ENCODE results near the gene G3BP2.

Gene G3BP2

DNA sequence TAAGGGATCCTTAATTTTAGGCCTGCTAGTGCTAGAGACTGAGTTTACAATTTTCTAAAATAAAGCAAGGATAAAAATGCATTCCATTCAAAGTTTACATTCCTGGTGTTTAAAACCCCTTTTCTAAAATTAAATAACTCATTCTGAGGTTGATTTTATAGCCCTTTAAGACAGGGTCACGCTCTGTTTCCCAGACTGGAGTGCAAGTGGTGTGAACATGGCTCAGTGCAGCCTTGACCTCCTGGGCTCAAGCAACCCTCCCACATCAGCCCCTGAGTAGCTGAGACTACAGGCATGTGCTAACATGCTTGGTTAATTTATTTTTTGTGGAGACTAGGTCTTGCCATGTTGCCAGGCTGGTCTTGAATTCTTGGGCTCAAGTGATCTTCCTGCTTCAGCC is 36.0 kb downstream of the G3BP2 start:
- no peak for DNase-seq

DNA sequence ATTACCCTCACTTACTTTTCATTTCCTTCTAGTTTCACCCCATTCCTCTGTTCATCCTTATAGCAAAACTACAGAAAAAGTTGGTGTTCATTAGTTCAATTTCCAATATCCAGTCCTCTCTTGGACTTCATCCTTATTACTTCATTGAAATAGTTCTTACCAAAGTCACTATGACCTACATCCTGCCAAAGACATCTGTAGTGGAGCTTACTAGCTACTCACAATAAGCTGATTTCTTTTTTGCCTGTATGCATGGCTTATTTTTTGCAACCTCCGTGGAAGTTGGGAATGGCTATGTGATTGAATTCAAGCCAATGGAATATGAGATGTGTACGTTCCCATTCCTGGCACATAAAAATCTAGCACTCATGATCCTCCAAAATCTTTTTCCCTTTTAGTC is 38.3 kb downstream of the G3BP2 start:
- no peak for DNase-seq

DNA sequence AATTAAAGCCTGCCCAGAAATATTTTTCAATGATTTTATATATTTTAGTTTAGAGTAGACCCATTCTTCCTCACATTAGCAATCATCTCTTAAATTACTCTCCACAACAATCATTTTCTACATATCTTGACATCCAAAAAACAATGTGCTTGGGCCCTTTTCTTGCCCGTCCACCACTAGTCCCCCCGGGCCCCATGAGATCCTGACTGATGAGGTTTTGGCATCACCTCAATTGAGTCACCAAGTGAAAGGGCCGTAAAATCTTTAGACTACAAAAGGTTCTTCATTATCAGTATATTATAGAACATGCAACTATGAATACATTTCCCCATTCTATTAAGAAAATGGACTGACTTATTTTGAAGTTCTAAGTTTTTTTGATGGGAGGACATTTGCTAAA is 38.9 kb downstream of the G3BP2 start:
- DNase-seq = no peak

DNA sequence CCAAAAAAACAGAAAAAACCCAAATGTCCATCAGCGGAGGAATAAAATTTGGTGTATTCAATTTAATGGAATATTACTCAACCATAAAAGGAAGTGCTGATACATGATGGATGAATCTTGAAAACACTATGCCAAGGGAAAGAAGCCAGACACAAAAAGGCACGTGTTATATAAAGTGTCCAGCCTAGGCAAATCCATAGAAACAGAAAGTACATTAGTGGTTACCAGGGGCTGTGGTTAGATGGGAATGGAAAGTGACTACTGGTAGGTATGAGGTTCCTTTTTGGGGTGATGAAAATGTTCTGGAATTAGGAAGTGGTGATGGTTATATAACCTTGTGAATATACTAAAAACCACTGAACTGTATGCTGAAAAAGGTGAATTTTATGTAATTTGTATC is 39.4 kb downstream of the G3BP2 start:
- DNase-seq = no peak

DNA sequence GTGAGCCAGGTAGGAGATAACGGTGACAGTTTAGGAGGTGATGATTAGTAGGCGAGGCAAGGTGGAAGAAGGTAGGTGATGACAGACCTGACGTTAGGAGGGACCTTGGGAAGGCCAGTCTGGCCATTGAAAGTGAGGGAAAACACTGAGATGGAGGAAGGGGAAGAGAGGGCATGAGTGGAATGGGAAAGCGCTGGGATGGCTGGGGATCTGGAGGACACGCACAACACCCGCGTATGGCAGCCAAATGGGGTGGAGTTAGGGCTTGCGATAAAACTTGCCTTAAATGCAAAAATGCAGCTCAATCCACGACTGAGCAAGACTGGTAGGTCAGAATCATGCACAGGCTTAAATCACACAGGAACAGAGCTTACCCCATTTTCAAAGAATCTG is 42.3 kb downstream of the G3BP2 start:
- DNase-seq = no peak

DNA sequence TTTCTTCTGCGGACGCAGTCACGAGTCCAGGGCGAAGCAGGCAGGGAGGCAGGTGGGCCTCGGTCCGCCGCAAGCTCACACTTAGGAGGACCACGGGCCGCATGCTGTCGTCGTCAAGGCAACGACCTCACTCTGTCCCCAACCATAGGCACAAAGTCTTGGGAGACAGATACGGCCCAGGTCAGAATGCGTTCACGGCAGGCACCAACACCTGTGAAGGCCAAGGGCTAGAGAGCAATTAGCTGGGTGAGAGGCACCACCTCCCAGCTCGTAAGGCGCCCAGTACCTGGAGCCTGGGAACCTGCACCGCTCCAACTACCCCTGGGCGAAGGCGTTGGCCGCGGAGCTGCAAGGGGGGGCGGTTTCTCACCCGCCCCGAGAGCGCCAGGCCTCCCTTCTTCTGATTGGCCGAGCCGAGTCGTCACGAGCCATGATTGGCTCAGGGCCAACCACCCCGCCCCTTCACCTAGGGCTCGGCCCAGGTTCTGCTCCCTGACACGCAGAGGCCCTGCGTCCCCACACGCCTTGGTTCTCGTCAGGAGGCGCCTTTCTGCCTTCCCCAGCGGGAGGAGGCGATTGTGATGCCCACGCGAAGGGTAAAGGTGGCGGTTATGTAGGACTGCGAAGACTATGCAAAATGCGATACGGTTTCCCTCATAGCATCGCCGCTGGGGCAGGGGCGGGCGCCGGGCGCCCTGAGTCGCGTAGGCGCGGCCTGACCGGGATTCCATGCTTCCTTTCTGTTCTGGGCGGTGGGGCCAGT is 42.9 kb downstream of the G3BP2 start, which contains the start of gene CDKL2:
TSS of gene CDKL2 (minus strand) at position 355 of the 763 bp plus-strand sequence. CDS start 4,540 bp downstream, outside the sequence.
- DNase-seq = peak; percentile 94

DNA sequence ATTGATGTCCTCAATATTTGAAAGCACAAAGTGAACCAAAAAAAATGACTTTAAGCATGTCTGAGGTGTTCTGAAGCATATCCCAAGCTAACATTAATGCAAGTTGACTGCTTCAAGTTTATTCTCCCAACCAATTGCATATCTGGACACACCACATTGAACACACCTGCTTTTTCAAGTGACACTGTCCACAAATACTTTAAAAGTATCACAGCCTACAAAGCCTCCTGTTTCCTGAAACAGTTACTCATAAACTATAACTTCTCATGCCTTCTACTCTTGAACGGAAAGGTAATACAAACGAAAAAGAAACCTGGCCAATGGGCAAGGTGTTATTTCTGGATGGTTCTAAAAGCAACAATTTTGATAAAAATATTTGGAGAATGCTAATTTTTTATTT is 44.0 kb downstream of the G3BP2 start:
- no peak for DNase-seq

DNA sequence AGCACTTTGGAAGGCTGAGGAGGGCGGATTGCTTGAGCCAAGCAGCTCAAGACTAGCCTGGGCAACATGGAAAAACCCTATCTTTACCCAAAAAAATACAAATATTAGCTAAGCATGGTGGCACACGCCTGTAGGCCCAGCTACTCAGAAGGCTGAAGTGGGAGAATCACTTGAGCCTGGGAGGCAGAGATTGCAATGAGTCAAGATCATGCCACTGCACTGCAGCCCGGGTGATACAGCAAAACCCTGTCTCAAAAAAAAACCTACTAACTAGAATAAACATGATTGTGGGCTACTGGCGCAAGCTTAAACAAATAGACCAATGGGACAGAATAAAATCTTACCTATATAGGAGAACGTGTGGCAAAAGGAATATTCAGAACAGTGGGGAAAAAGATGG is 50.2 kb downstream of the G3BP2 start:
- no peak for DNase-seq

DNA sequence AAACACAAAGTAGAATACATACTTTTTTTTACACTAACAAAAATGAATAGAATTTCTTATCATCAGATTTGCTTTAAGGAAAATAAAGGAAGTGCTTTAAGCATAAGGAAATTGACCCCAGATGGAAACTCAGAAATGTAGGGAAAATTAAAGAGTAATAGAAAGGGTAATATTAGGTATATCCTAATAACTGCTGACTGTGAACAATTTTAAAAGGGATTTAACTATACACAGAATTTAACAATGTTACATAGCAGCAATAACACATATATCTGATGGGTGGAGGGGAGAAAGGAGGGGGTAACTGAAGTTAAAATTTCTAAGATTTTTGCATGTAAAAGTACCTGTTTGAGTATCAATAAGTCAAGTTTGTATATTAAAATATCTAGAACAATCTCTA is 51.5 kb downstream of the G3BP2 start:
- no peak for DNase-seq

DNA sequence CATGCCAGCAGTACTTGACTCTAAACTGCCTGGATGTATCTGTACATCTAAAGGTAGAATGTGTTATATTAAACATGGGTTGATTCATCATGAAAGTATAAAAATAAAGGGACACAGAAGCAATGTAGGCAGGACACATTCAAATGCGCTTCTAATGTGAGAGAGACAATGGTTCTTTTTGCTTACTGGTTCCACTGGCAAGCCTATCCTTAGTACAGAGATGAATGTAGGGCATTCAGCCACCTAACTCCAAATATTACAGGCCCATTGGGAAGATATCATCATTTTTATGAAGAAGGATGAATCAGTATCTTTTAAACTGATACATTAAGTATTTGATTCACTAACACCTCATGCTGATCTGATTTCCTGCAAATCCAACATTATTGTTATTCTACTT is 60.9 kb downstream of the G3BP2 start:
- DNase-seq = no peak

DNA sequence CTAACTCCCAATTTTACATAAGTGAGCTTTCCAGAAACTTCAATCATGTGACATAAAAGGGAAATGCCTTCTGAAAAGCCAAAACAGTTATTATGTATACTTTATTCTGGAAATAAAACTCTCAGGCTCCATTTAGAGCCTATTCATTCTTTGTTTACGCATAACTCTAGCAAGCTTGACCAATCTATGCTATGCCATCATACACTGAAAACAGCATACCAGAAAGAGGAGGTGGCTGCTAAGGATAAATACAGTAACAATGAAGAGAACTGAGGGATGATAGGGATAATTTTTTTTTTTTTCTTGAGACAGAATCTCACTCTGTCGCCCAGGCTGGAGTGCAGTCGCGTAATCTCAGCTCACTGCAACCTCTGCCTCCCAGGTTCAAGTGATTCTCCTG is 67.3 kb downstream of the G3BP2 start:
- DNase-seq = no peak

DNA sequence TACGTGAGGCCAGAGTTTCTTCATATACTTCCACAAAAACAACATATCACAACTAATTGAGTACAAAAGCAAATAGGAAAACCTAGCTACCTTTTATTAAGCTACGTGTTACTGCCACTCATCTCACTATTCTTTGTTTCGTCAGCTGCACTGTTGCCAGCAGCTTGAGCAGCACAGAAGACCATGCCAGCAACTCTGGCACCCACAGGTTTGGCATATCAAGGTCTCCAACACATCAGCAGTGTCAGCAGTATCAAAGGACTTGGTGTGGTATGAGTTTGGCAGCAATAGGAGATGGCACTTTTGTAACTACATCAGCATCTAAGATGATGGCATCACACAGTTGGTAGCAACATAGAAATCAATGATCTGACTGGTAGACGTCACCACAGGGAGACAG is 73.6 kb downstream of the G3BP2 start:
- DNase-seq = no peak

DNA sequence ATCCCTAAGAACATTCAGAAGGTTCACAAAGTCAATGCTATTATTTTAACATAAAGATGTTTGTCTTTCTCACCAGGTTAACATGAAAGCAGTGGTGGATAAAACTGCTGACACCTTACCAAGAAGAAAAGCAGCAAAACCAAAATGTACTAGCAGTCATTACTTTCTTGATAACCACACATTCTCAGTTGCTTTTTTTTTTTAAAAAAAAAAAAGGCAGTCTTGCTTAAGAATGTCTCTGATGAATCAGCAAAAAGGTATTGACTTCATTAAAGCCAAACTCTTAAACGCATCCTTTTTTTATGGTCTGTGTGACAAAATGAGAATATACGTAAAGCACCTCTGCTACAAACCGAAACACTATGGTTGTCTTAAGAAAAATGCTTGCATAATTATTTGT is 74.8 kb downstream of the G3BP2 start:
- peak; percentile 4 for DNase-seq

DNA sequence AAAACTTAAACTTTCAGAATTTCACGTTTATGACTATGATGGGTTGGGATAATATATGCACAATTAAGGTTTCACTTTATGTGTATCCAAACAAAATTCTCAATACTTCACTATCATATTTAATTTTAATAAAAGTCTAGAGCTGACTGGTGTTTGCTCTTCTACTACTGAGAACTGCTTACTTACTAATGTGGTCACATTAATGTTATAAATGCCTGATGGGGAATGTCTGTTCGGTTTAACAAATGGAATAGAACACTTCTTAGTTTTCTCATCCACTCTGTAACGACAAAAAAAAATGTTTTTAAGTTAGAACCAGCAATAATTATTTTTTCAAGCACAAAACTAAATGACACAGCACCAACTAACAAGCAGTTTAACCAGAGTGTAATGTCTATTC is 77.2 kb downstream of the G3BP2 start:
- no peak for DNase-seq

DNA sequence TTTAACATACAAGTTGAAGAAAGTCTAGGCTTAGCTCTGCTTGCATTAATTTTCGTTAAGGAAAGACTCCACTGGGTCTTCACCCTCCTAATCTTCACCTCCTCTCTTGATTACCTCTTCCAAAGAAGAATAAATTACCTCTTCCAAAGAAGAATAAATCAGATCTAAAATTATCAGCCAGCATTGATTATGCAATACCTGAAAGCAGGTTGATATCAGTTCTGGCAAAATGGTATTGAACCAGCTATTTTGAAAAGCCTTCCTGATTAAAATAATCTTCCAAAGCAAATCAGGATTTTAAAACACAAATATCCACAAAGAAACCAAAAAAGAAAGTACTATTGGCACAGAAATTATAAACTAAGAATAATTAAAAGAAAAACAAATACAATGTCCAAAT is 79.8 kb downstream of the G3BP2 start:
- no peak for DNase-seq
